Lower leg skin (tissue), 4 donors: Measurements from ENCODE around the gene MET. TPM values are rescaled to one million over a fixed set of nuclear protein-coding genes. Genes with fewer than 3 reads are reported as not detected.

Source experiments
- DNase-seq, 2 donors: peaks; one replicate each; pipeline ENCODE4 v3.0.0-alpha.2; 2019; ENCODE audit warnings: low spot score in 2 of 2
- H3K4me3 ChIP-seq: fragments of 200-600 bp; sonication (generic); 2 replicates; pipeline ENCODE4 v1.5.1; 2017; ENCODE audit warnings: mild to moderate bottlenecking, low read depth; ENCODE audit not compliant: poor library complexity, severe bottlenecking
- POLR2A ChIP-seq, 2 donors: fragments of 450-650 bp; IDR thresholded peaks; one replicate each; pipeline ENCODE4 v1.6.1; 2016 to 2017; ENCODE audit warnings: antibody characterized with exemption in 2 of 2, mild to moderate bottlenecking in 1 of 2, moderate library complexity in 1 of 2
- WGBS, 2 donors: methylation state at CpG; one replicate each; pipeline ENCODE4 v1.1.5; 2018; 5-methylcytosine and 5-hydroxymethylcytosine counted together
- intact Hi-C: fragments of 100-400 bp; cut with DNase I; formaldehyde crosslinking; loops from one replicate; pipeline ENCODE4 v1.15.0; 2023; ENCODE audit warnings: low total_unique reads
- total RNA-seq, 4 donors: library from RNA; depleted of rRNA; stranded (reverse); fragments of >200 nt; gene quantifications; one replicate each; pipeline ENCODE4 v1.1.0, GENCODE V29; 2016
- TF ChIP-seq, protein P1 (sequence below), 3 donors: fragments of 450-650 bp; IDR thresholded peaks; one replicate each; pipeline ENCODE4 v1.5.1; 2016; ENCODE audit warnings: antibody characterized with exemption in 3 of 3, mild to moderate bottlenecking in 3 of 3, moderate library complexity in 2 of 3

The MET gene
- total RNA-seq, 4 donors from 2014 or later, result 15.8 to 28.2 (median 24.5) TPM

GRCh38 chr7:116687801-116688201 lies 15.8 kb downstream of the MET start:
- DNase-seq, result no peak
- WGBS, 2 donors, result 20 to 21% methylated on average over 7 of the region's 7 CpGs
- TF ChIP-seq POLR2A (IDR thresholded peaks at IDR 0.05), result no peak
- TF ChIP-seq, protein P1, sequence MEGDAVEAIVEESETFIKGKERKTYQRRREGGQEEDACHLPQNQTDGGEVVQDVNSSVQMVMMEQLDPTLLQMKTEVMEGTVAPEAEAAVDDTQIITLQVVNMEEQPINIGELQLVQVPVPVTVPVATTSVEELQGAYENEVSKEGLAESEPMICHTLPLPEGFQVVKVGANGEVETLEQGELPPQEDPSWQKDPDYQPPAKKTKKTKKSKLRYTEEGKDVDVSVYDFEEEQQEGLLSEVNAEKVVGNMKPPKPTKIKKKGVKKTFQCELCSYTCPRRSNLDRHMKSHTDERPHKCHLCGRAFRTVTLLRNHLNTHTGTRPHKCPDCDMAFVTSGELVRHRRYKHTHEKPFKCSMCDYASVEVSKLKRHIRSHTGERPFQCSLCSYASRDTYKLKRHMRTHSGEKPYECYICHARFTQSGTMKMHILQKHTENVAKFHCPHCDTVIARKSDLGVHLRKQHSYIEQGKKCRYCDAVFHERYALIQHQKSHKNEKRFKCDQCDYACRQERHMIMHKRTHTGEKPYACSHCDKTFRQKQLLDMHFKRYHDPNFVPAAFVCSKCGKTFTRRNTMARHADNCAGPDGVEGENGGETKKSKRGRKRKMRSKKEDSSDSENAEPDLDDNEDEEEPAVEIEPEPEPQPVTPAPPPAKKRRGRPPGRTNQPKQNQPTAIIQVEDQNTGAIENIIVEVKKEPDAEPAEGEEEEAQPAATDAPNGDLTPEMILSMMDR (IDR thresholded peaks at IDR 0.05), result no peak
- H3K4me3 ChIP-seq, result no peak overlapping the region
- intact Hi-C loops, result no loop called here

DNA sequence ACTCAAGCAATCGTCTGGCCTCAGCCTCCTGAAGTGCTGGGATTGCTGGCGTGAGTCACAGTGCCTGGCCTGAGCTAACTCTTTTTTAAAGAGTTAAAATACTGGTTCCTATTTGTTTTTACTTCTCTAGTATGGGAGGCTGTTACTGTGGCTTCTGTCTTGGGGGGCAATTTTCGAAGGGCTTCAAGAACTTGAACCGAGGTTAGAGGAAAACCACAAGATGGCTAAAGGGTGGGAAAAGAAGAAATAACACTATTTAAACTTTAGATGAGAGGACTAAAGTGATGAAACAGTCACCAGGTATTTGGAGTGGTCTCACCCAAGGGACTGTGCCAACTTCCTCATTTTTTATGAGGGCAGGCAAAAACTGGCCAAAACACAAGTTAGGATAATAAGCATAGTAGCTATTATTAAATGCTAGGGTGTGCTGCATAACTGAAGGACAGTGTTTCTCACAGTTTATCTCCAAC lies 17.8 kb downstream of the MET start:
- TF ChIP-seq POLR2A (IDR thresholded peaks at IDR 0.05), result no peak
- TF ChIP-seq, protein P1 (IDR thresholded peaks at IDR 0.05), result no peak
- intact Hi-C loops, result no loop called here
- no peak overlapping the region for H3K4me3 ChIP-seq
- 69 to 72% methylated on average over 4 of the region's 4 CpGs for WGBS, 2 donors
- no peak for DNase-seq

- intact Hi-C loops, result no loop called here
- WGBS, 2 donors, result 77 to 78% methylated on average over 3 of the region's 3 CpGs
- H3K4me3 ChIP-seq, result no peak overlapping the region
- DNase-seq, result no peak
- no peak for TF ChIP-seq POLR2A (IDR thresholded peaks at IDR 0.05)
- TF ChIP-seq, protein P1 (IDR thresholded peaks at IDR 0.05), result no peak
Observed at GRCh38 chr7:116691664-116692063, 19.7 kb downstream of the MET start.

DNA sequence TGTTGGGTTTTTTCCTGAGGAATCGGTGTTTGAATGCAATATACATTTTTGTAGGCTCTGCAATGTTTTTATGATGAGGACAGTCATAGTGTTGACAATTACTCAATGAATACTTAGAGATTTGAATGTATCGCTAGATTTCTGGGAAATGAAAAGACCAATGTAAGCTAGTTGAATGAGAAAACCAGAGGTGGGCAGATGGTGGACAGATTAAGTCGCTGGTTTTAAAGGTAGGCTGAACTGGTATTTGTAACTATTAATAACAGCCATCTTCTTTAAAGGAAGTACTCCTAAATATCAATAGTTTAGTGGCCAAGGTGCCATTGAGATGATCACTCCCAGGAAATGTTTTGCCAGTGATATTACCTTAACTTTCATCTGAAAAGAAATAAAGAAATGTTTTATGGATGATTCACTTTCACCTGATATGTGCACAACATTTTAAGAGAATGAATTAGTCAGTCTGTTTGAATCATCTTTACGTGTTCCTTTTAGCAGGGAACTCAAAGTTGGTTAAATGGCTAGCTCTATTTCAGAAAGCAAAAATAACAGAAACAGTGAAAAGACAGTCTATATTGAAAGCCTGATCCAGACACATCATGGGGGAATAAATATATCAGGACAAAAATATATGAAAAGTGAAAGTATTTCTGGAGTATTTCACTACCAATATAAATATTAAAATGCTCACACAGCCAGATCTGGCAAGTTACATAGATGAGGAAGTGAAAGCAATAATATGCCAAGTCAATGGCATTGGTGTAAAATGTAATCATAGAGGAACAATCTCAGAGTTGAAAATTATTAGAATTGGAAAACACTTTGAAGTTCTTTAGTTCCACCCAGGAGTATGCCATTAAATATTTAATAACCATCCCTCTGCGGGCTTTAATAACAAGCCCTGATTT lies 20.7 kb downstream of the MET start:
- 68 to 78% methylated on average over 5 of the region's 5 CpGs for WGBS, 2 donors
- intact Hi-C loops, result no loop called here
- H3K4me3 ChIP-seq, result no peak overlapping the region
- TF ChIP-seq POLR2A (IDR thresholded peaks at IDR 0.05), result no peak
- TF ChIP-seq, protein P1 (IDR thresholded peaks at IDR 0.05), result no peak
- DNase-seq, result no peak

GRCh38 chr7:116696707-116697106 lies 24.7 kb downstream of the MET start:
- WGBS, 2 donors, result 75 to 95% methylated on average over 5 of the region's 5 CpGs
- TF ChIP-seq, protein P1 (IDR thresholded peaks at IDR 0.05), result no peak
- no peak for TF ChIP-seq POLR2A (IDR thresholded peaks at IDR 0.05)
- H3K4me3 ChIP-seq, result no peak overlapping the region
- no peak for DNase-seq
- intact Hi-C loops, result no loop called here
